Dendritic cell treated with granulocyte-macrophage colony-stimulating factor and Interleukin-4, amounts not matched to agents 40 ng/mL and 50 ng/mL, for 4 days (primary cell): ENCODE results near the gene SUMF2.
"Not testable (repeated sequence)": the region's sequence is repeated elsewhere in the genome, so short reads cannot be mapped to it uniquely, and the experiment has no call there.

Experiments used
- H3K27ac Mint-ChIP-seq: one replicate; pipeline ENCODE4 v1.8.0; 2022; ENCODE audit warnings: mild to moderate bottlenecking, mixed read lengths
- H3K27me3 Mint-ChIP-seq: one replicate; pipeline ENCODE4 v1.8.0; 2022; ENCODE audit warnings: mild to moderate bottlenecking, mixed read lengths
- H3K36me3 Mint-ChIP-seq: one replicate; pipeline ENCODE4 v1.8.0; 2022; ENCODE audit warnings: low read depth, mixed read lengths
- H3K4me1 Mint-ChIP-seq: one replicate; pipeline ENCODE4 v1.8.0; 2022; ENCODE audit warnings: low read depth, mixed read lengths
- H3K4me3 Mint-ChIP-seq: one replicate; pipeline ENCODE4 v1.8.0; 2022; ENCODE audit warnings: mild to moderate bottlenecking, moderate library complexity, mixed read lengths
- H3K9me3 Mint-ChIP-seq: one replicate; pipeline ENCODE4 v1.8.0; 2022; ENCODE audit warnings: mixed read lengths
- intact Hi-C: fragments of 100-400 bp; cut with micrococcal nuclease; formaldehyde crosslinking; loops from one replicate; pipeline ENCODE4 v1.15.0; 2022

Gene SUMF2

GRCh38 chr7:56104138-56104537 is 40.1 kb downstream of the SUMF2 start:
- intact Hi-C loops, H3K27me3 Mint-ChIP-seq, H3K27ac Mint-ChIP-seq, H3K4me3 Mint-ChIP-seq: not testable (repeated sequence)
- Mint-ChIP-seq H3K9me3 (peaks cover 14% of the 10 kb centered on the region), H3K36me3 (peaks cover 82% of the 10 kb centered on the region), H3K4me1 (peaks cover 27% of the 10 kb centered on the region)

GRCh38 chr7:56105508-56105907 is 41.4 kb downstream of the SUMF2 start:
- Mint-ChIP-seq H3K9me3 (peaks cover 14% of the 10 kb centered on the region), H3K4me1 (peaks cover 27% of the 10 kb centered on the region), H3K4me3 (peak overlapping the region; percentile 98)

GRCh38 chr7:56106108-56107073 is 42.3 kb downstream of the SUMF2 start, which contains the start of gene CHCHD2:
Gene CHCHD2, minus strand, starts transcription at chr7:56106476. Its CDS starts 63 bp downstream, at chr7:56106413.
- Mint-ChIP-seq H3K27ac (peak within 1 kb of the TSS; percentile 97), H3K4me1 (peaks cover 27% of the 10 kb centered on the region), H3K27me3 (peaks cover 10% of the 10 kb centered on the region), H3K4me3 (peak within 1 kb of the TSS; percentile 98), H3K9me3 (peaks cover 14% of the 10 kb centered on the region), H3K36me3 (peaks cover 60% of the 10 kb centered on the region)
- intact Hi-C loops = loop anchor here (2.0 kb wide), 2 partner anchors 42 to 220 kb away; partner anchors contain the start of genes SUMF2 and ZNF713

More at GRCh38 chr7:56105508-56105907, 41.4 kb downstream of the SUMF2 start:
- Mint-ChIP-seq H3K27ac (peak overlapping the region; percentile 97), H3K27me3 (peaks cover 8% of the 10 kb centered on the region), H3K36me3 (peaks cover 69% of the 10 kb centered on the region)
- intact Hi-C loops = no loop called here

- intact Hi-C loops = loop anchor here (2.0 kb wide), 2 partner anchors 43 to 221 kb away; partner anchors contain the start of genes SUMF2 and ZNF713
- no peak overlapping the region for H3K4me3 Mint-ChIP-seq
- H3K36me3 Mint-ChIP-seq = peaks cover 45% of the 10 kb centered on the region
- H3K27ac Mint-ChIP-seq = peak overlapping the region; percentile 97
- peaks cover 27% of the 10 kb centered on the region for H3K4me1 Mint-ChIP-seq
- H3K27me3 Mint-ChIP-seq = peaks cover 10% of the 10 kb centered on the region
- peaks cover 14% of the 10 kb centered on the region for H3K9me3 Mint-ChIP-seq
Observed at GRCh38 chr7:56107954-56108258, 43.8 kb downstream of the SUMF2 start.

- peaks cover 14% of the 10 kb centered on the region for H3K9me3 Mint-ChIP-seq
- H3K27ac Mint-ChIP-seq = no peak overlapping the region
- peaks cover 22% of the 10 kb centered on the region for H3K36me3 Mint-ChIP-seq
- peaks cover 18% of the 10 kb centered on the region for H3K27me3 Mint-ChIP-seq
- intact Hi-C loops = no loop called here
- no peak overlapping the region for H3K4me3 Mint-ChIP-seq
- H3K4me1 Mint-ChIP-seq = peaks cover 17% of the 10 kb centered on the region
Observed at GRCh38 chr7:56110611-56111010, 46.5 kb downstream of the SUMF2 start.

GRCh38 chr7:56112244-56112643 is 48.2 kb downstream of the SUMF2 start:
- H3K4me1 Mint-ChIP-seq, H3K4me3 Mint-ChIP-seq, intact Hi-C loops, H3K9me3 Mint-ChIP-seq, H3K36me3 Mint-ChIP-seq, H3K27ac Mint-ChIP-seq: not testable (repeated sequence)
- peaks cover 34% of the 10 kb centered on the region for H3K27me3 Mint-ChIP-seq

- Mint-ChIP-seq H3K4me3 (no peak within 1 kb of the TSS), H3K27me3 (peaks cover 31% of the 10 kb centered on the region), H3K4me1 (no peaks in the 10 kb centered on the region), H3K27ac (no peak within 1 kb of the TSS), H3K36me3 (no peaks in the 10 kb centered on the region), H3K9me3 (no peaks in the 10 kb centered on the region)
- intact Hi-C loops = no loop called here
Observed at GRCh38 chr7:56115852-56116538, 51.9 kb downstream of the SUMF2 start, which contains the start of gene NUPR2. Gene NUPR2, minus strand, starts transcription at chr7:56116417. Its CDS starts 103 bp downstream, at chr7:56116314.

- no peak overlapping the region for H3K4me3 Mint-ChIP-seq
- no peaks in the 10 kb centered on the region for H3K9me3 Mint-ChIP-seq
- no peak overlapping the region for H3K27ac Mint-ChIP-seq
- H3K36me3 Mint-ChIP-seq = no peaks in the 10 kb centered on the region
- no peaks in the 10 kb centered on the region for H3K4me1 Mint-ChIP-seq
- intact Hi-C loops = no loop called here
- H3K27me3 Mint-ChIP-seq = peaks cover 15% of the 10 kb centered on the region
Observed at GRCh38 chr7:56121440-56121839, 57.4 kb downstream of the SUMF2 start.

- no peaks in the 10 kb centered on the region for H3K9me3 Mint-ChIP-seq
- H3K4me1 Mint-ChIP-seq = no peaks in the 10 kb centered on the region
- H3K27ac Mint-ChIP-seq = no peak overlapping the region
- intact Hi-C loops = no loop called here
- H3K36me3 Mint-ChIP-seq = no peaks in the 10 kb centered on the region
- no peak overlapping the region for H3K4me3 Mint-ChIP-seq
- H3K27me3 Mint-ChIP-seq = no peaks in the 10 kb centered on the region
Observed at GRCh38 chr7:56124981-56125380, 60.9 kb downstream of the SUMF2 start.

- H3K4me1 Mint-ChIP-seq = no peaks in the 10 kb centered on the region
- H3K4me3 Mint-ChIP-seq = no peak overlapping the region
- H3K27me3 Mint-ChIP-seq = no peaks in the 10 kb centered on the region
- no peaks in the 10 kb centered on the region for H3K9me3 Mint-ChIP-seq
- intact Hi-C loops = no loop called here
- no peak overlapping the region for H3K27ac Mint-ChIP-seq
- no peaks in the 10 kb centered on the region for H3K36me3 Mint-ChIP-seq
Observed at GRCh38 chr7:56125831-56126230, 61.7 kb downstream of the SUMF2 start.

- Mint-ChIP-seq H3K27ac (no peak overlapping the region), H3K4me3 (no peak overlapping the region), H3K9me3 (no peaks in the 10 kb centered on the region), H3K36me3 (no peaks in the 10 kb centered on the region), H3K27me3 (no peaks in the 10 kb centered on the region), H3K4me1 (no peaks in the 10 kb centered on the region)
- intact Hi-C loops = no loop called here
Observed at GRCh38 chr7:56127241-56127975, 63.3 kb downstream of the SUMF2 start.
